ENCODE measurements around the gene LRP1.

Gene LRP1

GRCh38 chr12:57127101-57127725 is 1.1 kb upstream of the LRP1 start:
- H3K9ac ChIP-seq (ENCODE audit: low read depth in 1 of 2, low read length in 2 of 2) = peak overlapping the region; percentile 44 to 92
- no peaks in the 10 kb centered on the region for H3K36me3 ChIP-seq (ENCODE audit: control insufficient read depth in 2 of 2, insufficient read depth in 2 of 2, low read length in 2 of 2)
- H3K27me3 ChIP-seq (ENCODE audit: control insufficient read depth in 2 of 2, insufficient read depth in 2 of 2, low read length in 2 of 2) = no peaks in the 10 kb centered on the region
- peaks cover 12 to 35% of the 10 kb centered on the region in 2 donors for H3K4me1 ChIP-seq (ENCODE audit: control insufficient read depth in 2 of 2, insufficient read depth in 2 of 2, low read length in 2 of 2)
- peak overlapping the region; percentile 79 to 87 for H3K4me3 ChIP-seq (ENCODE audit: low read length in 2 of 2)
- peak overlapping the region; percentile 97 to 98 for H3K27ac ChIP-seq (ENCODE audit: low read depth in 2 of 2, low read length in 2 of 2)
- no peaks in the 10 kb centered on the region for H3K9me3 ChIP-seq (ENCODE audit: control insufficient read depth in 2 of 2, low read length in 2 of 2)

GRCh38 chr12:57128519-57129247 is 400 bp downstream of the LRP1 start:
- Histone ChIP-seq H3K27ac (ENCODE audit: low read depth in 2 of 2, low read length in 2 of 2) (peak overlapping the region; percentile 97 to 98), H3K36me3 (ENCODE audit: control insufficient read depth in 2 of 2, insufficient read depth in 2 of 2, low read length in 2 of 2) (no peaks in the 10 kb centered on the region), H3K4me1 (ENCODE audit: control insufficient read depth in 2 of 2, insufficient read depth in 2 of 2, low read length in 2 of 2) (peaks cover 21 to 45% of the 10 kb centered on the region in 2 donors), H3K27me3 (ENCODE audit: control insufficient read depth in 2 of 2, insufficient read depth in 2 of 2, low read length in 2 of 2) (no peaks in the 10 kb centered on the region), H3K9me3 (ENCODE audit: control insufficient read depth in 2 of 2, low read length in 2 of 2) (no peaks in the 10 kb centered on the region), H3K9ac (ENCODE audit: low read depth in 1 of 2, low read length in 2 of 2) (peak overlapping the region; percentile 60 to 71), H3K4me3 (ENCODE audit: low read length in 2 of 2) (peak overlapping the region; percentile 79 to 88)

- no peaks in the 10 kb centered on the region for H3K27me3 ChIP-seq (ENCODE audit: control insufficient read depth in 2 of 2, insufficient read depth in 2 of 2, low read length in 2 of 2)
- peak overlapping the region; percentile 79 to 88 for H3K4me3 ChIP-seq (ENCODE audit: low read length in 2 of 2)
- peak overlapping the region; percentile 97 to 98 for H3K27ac ChIP-seq (ENCODE audit: low read depth in 2 of 2, low read length in 2 of 2)
- no peaks in the 10 kb centered on the region for H3K9me3 ChIP-seq (ENCODE audit: control insufficient read depth in 2 of 2, low read length in 2 of 2)
- peak overlapping the region; percentile 6 to 71 for H3K9ac ChIP-seq (ENCODE audit: low read depth in 1 of 2, low read length in 2 of 2)
- H3K36me3 ChIP-seq (ENCODE audit: control insufficient read depth in 2 of 2, insufficient read depth in 2 of 2, low read length in 2 of 2) = no peaks in the 10 kb centered on the region
- H3K4me1 ChIP-seq (ENCODE audit: control insufficient read depth in 2 of 2, insufficient read depth in 2 of 2, low read length in 2 of 2) = peaks cover 24 to 45% of the 10 kb centered on the region in 2 donors
These were observed 1.1 kb downstream of the LRP1 start for GRCh38 chr12:57129321-57129842.

- H3K27ac ChIP-seq (ENCODE audit: low read depth in 2 of 2, low read length in 2 of 2) = peak overlapping the region; percentile 97 to 98
- H3K36me3 ChIP-seq (ENCODE audit: control insufficient read depth in 2 of 2, insufficient read depth in 2 of 2, low read length in 2 of 2) = no peaks in the 10 kb centered on the region
- peak overlapping the region in 1 of 2 donors; percentile 71 for H3K9ac ChIP-seq (ENCODE audit: low read depth in 1 of 2, low read length in 2 of 2)
- peak overlapping the region; percentile 79 to 88 for H3K4me3 ChIP-seq (ENCODE audit: low read length in 2 of 2)
- H3K4me1 ChIP-seq (ENCODE audit: control insufficient read depth in 2 of 2, insufficient read depth in 2 of 2, low read length in 2 of 2) = peaks cover 24 to 45% of the 10 kb centered on the region in 2 donors
- H3K27me3 ChIP-seq (ENCODE audit: control insufficient read depth in 2 of 2, insufficient read depth in 2 of 2, low read length in 2 of 2) = no peaks in the 10 kb centered on the region
- H3K9me3 ChIP-seq (ENCODE audit: control insufficient read depth in 2 of 2, low read length in 2 of 2) = no peaks in the 10 kb centered on the region
These were observed 1.6 kb downstream of the LRP1 start for GRCh38 chr12:57129889-57130288.

- H3K4me1 ChIP-seq (ENCODE audit: control insufficient read depth in 2 of 2, insufficient read depth in 2 of 2, low read length in 2 of 2) = peaks cover 24 to 45% of the 10 kb centered on the region in 2 donors
- no peaks in the 10 kb centered on the region for H3K9me3 ChIP-seq (ENCODE audit: control insufficient read depth in 2 of 2, low read length in 2 of 2)
- no peaks in the 10 kb centered on the region for H3K27me3 ChIP-seq (ENCODE audit: control insufficient read depth in 2 of 2, insufficient read depth in 2 of 2, low read length in 2 of 2)
- H3K36me3 ChIP-seq (ENCODE audit: control insufficient read depth in 2 of 2, insufficient read depth in 2 of 2, low read length in 2 of 2) = no peaks in the 10 kb centered on the region
- H3K9ac ChIP-seq (ENCODE audit: low read depth in 1 of 2, low read length in 2 of 2) = peak overlapping the region in 1 of 2 donors; percentile 19
- H3K27ac ChIP-seq (ENCODE audit: low read depth in 2 of 2, low read length in 2 of 2) = peak overlapping the region in 1 of 2 donors; percentile 65
- H3K4me3 ChIP-seq (ENCODE audit: low read length in 2 of 2) = peak overlapping the region; percentile 12 to 88
These were observed 2.7 kb downstream of the LRP1 start for GRCh38 chr12:57130941-57131340.

GRCh38 chr12:57131896-57132744 is 3.8 kb downstream of the LRP1 start:
- H3K9ac ChIP-seq (ENCODE audit: low read depth in 1 of 2, low read length in 2 of 2) = peak overlapping the region; percentile 12 to 43
- peak overlapping the region in 1 of 2 donors; percentile 13 for H3K4me3 ChIP-seq (ENCODE audit: low read length in 2 of 2)
- no peaks in the 10 kb centered on the region for H3K27me3 ChIP-seq (ENCODE audit: control insufficient read depth in 2 of 2, insufficient read depth in 2 of 2, low read length in 2 of 2)
- H3K9me3 ChIP-seq (ENCODE audit: control insufficient read depth in 2 of 2, low read length in 2 of 2) = no peaks in the 10 kb centered on the region
- peak overlapping the region; percentile 41 to 65 for H3K27ac ChIP-seq (ENCODE audit: low read depth in 2 of 2, low read length in 2 of 2)
- no peaks in the 10 kb centered on the region for H3K36me3 ChIP-seq (ENCODE audit: control insufficient read depth in 2 of 2, insufficient read depth in 2 of 2, low read length in 2 of 2)
- H3K4me1 ChIP-seq (ENCODE audit: control insufficient read depth in 2 of 2, insufficient read depth in 2 of 2, low read length in 2 of 2) = peaks cover 21 to 40% of the 10 kb centered on the region in 2 donors

GRCh38 chr12:57133013-57133569 is 4.8 kb downstream of the LRP1 start:
- peak overlapping the region in 1 of 2 donors; percentile 7 for H3K4me3 ChIP-seq (ENCODE audit: low read length in 2 of 2)
- H3K4me1 ChIP-seq (ENCODE audit: control insufficient read depth in 2 of 2, insufficient read depth in 2 of 2, low read length in 2 of 2) = peaks cover 25 to 45% of the 10 kb centered on the region in 2 donors
- no peaks in the 10 kb centered on the region for H3K9me3 ChIP-seq (ENCODE audit: control insufficient read depth in 2 of 2, low read length in 2 of 2)
- H3K27ac ChIP-seq (ENCODE audit: low read depth in 2 of 2, low read length in 2 of 2) = peak overlapping the region; percentile 41 to 65
- no peak overlapping the region for H3K9ac ChIP-seq (ENCODE audit: low read depth in 1 of 2, low read length in 2 of 2)
- no peaks in the 10 kb centered on the region for H3K27me3 ChIP-seq (ENCODE audit: control insufficient read depth in 2 of 2, insufficient read depth in 2 of 2, low read length in 2 of 2)
- H3K36me3 ChIP-seq (ENCODE audit: control insufficient read depth in 2 of 2, insufficient read depth in 2 of 2, low read length in 2 of 2) = no peaks in the 10 kb centered on the region

GRCh38 chr12:57133916-57134315 is 5.6 kb downstream of the LRP1 start:
- no peak overlapping the region for H3K4me3 ChIP-seq (ENCODE audit: low read length in 2 of 2)
- no peaks in the 10 kb centered on the region for H3K27me3 ChIP-seq (ENCODE audit: control insufficient read depth in 2 of 2, insufficient read depth in 2 of 2, low read length in 2 of 2)
- H3K9ac ChIP-seq (ENCODE audit: low read depth in 1 of 2, low read length in 2 of 2) = no peak overlapping the region
- H3K36me3 ChIP-seq (ENCODE audit: control insufficient read depth in 2 of 2, insufficient read depth in 2 of 2, low read length in 2 of 2) = no peaks in the 10 kb centered on the region
- no peaks in the 10 kb centered on the region for H3K9me3 ChIP-seq (ENCODE audit: control insufficient read depth in 2 of 2, low read length in 2 of 2)
- peaks cover 33 to 49% of the 10 kb centered on the region in 2 donors for H3K4me1 ChIP-seq (ENCODE audit: control insufficient read depth in 2 of 2, insufficient read depth in 2 of 2, low read length in 2 of 2)
- peak overlapping the region; percentile 4 to 25 for H3K27ac ChIP-seq (ENCODE audit: low read depth in 2 of 2, low read length in 2 of 2)

GRCh38 chr12:57134949-57135348 is 6.7 kb downstream of the LRP1 start:
- Histone ChIP-seq H3K36me3 (ENCODE audit: control insufficient read depth in 2 of 2, insufficient read depth in 2 of 2, low read length in 2 of 2) (peaks cover 5 to 7% of the 10 kb centered on the region in 2 donors), H3K4me3 (ENCODE audit: low read length in 2 of 2) (no peak overlapping the region), H3K27ac (ENCODE audit: low read depth in 2 of 2, low read length in 2 of 2) (peak overlapping the region; percentile 72 to 82), H3K27me3 (ENCODE audit: control insufficient read depth in 2 of 2, insufficient read depth in 2 of 2, low read length in 2 of 2) (no peaks in the 10 kb centered on the region), H3K9ac (ENCODE audit: low read depth in 1 of 2, low read length in 2 of 2) (no peak overlapping the region), H3K4me1 (ENCODE audit: control insufficient read depth in 2 of 2, insufficient read depth in 2 of 2, low read length in 2 of 2) (peaks cover 37 to 50% of the 10 kb centered on the region in 2 donors), H3K9me3 (ENCODE audit: control insufficient read depth in 2 of 2, low read length in 2 of 2) (no peaks in the 10 kb centered on the region)

Measured in mucosa of rectum (tissue), 2 donors.